GM19468 (cell line): Measurements from ENCODE around the gene IL1RAP.
"Not testable (repeated sequence)": the region's sequence is repeated elsewhere in the genome, so short reads cannot be mapped to it uniquely, and the experiment has no call there.

Experiments used
- ATAC-seq: cut with Tn5 transposase; IDR thresholded peaks from one replicate; pipeline ENCODE4 v1.9.1; 2021; ENCODE audit warnings: mild to moderate bottlenecking, moderate library complexity, moderate number of reproducible peaks; ENCODE audit not compliant: unreplicated experiment; ENCODE audit errors: extremely low read depth

IL1RAP gene

DNA sequence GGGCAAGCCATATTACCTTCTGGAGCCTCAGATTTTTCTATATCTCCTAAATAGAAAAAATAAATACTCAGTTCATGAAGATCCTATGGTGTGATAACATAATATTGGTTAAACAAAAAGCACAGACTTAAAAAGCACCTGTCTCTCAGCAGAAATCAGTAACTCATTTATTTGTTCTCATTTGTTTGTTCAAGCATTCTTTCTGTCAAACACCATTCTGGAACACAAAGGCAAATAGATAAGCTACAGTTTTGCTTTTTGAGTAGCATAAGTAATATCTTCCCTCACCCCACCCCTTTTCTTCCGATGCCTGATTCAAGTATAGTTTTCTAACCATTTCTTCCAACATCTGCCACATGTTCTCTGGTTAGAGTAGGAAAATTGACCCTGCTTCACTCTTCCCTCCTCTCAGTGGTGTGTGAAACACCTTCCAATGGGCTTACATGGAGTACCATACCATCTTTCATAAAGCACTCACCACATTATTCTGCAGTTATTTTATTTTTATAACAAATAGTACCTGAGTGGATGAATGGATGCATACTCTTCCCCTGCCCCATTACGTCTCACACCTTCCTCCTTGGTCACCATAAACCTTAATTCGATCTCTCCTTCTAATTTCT is 8.4 kb upstream of the IL1RAP start:
- ATAC-seq: no peak

DNA sequence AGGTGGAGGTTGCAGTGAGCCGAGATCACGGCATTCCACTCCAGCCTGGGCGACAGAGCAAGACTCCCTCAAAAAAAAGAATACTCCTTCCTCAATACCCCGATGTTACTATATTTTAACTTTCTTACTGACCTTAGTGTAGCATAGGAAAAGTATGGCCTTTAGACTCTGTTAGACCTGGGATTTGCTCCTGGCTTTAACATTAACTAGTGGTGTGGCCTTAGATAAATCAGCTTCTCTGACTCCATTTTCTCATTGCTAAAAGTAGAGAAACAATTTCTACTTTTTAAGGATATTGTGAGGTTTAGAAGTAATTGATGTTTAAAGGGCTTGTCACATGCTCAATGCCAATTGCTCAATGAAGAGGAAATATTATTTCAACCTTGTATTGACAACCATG is 7.6 kb upstream of the IL1RAP start:
- ATAC-seq: no peak

DNA sequence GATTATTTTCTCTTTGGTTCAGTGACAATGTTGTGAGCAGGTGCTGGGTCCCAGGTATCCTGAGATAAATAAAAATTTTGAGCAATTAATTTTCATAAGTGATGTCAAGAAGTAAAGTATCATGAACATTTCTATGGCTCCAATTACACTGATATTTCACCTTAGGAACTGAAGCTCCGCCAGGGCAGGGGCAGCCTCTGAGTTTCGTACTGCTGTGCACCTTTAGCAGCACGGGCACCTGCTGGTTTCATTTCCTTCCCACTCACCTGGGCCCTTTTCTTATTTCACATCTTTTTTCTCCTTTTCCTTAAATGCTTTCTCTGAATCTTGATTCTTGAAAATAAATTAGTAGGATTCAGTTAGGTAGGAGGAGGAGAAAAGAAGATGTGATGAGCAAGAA is 1.2 kb upstream of the IL1RAP start:
- ATAC-seq: no peak

DNA sequence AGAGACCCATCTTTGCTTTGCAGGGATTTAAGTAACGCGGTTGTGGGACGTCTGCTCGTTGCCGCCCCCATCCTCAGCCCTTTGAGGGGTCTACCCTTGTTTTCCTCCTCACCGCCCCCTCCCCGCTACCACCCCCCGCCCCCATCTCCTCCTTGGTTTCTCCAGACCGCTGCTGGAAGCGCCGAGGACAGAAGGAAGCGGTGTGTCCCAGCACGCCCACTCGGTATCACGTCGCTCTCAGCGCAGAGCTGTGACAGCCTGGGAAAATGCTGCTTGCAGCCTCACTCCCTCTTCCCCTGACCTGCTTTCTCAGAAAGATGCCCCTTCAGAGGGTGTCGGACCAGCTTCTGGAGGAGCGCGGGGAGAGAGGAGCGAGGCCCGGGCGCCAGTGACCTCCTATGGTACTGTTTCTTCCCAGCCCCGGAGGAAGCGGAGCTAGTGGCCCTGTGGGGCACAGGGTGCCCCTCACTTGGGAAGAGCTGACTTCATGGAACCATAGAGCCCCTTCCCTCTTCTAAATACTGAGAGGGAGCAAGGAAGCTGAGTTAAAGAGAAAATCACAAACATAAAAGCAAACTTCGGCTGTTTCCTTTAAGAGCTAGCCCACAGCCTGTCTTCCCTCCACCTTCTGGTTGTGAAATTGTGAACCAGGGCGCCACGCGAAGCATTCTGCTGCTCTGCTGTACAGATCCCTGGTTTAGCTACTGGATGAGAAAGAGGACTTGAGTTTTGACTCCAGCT is 698 bp downstream of the IL1RAP start:
- no peak for ATAC-seq

DNA sequence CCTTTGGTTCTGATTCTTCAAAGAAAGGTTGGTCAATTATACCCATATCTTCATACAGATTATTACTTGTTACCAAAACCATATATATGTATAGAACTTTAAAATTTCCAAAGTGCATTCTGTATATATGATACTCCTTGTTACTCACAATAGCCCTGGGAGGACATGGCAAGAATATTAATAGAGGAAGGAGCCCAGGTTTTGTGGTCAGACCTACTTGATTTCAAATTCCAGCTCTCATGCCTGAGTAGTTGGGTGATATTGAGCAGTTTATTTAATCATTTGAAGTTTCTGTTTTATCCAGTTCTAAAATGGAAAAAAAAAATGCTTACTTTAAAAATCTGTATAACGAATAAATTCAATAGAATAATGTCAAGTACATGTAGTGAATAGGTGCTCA is 2.5 kb downstream of the IL1RAP start:
- ATAC-seq: no peak

DNA sequence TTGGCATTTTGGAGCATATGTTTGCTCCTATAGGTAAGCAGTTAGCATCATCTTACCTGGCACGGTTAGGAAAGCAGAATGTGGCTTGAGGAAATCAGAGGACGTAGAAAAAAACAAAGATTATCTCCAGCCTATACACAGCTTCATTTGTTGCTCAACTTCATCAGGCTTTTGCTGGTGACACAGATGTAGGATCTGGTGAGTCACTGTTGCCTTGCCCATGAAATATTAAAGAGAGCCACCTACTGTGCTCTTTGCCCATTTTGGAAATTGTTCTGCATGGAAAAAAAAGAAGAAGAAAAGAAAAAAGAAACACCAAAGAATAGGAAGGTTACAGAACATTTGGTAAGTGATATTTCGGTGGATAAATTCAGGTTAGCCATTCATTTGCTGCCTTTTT is 3.8 kb downstream of the IL1RAP start:
- no peak for ATAC-seq

DNA sequence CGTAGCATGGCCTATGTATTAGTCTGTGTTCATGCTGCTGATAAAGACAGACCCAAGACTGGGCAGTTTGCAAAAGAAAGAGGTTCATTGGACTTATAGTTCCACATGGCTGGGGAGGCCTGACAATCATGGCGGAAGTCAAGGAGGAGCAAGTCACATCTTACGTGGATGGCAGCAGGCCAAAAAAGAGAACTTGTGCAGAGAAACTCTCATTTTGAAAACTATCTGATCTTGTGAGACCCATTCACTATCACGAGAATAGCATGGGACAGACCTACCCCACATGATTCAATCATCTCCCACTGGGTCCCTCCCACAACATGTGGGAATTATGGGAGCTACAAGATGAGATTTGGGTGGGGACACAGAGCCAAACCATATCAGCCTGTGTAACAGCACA is 4.6 kb downstream of the IL1RAP start:
- not testable (repeated sequence) for ATAC-seq

DNA sequence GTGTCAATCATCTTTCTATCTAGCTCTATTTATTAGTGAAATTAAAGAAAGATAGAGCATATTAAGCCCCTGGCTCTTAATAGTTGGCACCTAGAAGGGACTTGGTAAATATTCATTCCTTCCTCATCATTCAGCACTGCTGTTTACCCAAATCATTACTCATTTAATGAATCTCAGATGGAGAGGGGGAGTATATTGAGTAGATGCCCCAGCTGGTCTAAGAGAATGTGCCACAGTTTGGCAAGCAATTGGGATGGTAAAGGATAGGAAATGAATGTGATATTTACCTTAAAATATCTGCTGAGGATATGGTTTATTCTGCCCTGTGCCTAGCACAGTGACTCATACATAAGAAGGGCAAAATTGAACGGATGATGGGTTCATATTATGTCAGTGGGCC is 6.0 kb downstream of the IL1RAP start:
- no peak for ATAC-seq

DNA sequence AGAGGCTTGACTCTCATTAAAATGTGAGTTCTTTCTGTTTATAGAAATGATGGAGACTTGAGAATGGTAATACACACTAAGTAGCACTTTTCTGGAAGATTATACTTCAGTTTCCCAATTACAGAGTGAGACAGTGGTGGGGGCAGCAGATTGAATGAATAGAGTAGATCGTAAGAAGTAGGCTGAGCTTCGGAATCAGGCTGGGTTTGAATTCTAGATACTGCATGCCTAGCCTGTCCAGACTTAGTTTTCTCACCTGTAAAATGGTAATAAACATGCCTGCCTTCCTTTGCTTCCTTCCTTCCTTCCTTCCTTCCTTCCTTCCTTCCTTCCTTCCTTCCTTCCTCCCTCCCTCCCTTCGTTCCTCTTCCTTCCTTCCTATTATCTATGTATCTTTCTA is 8.1 kb downstream of the IL1RAP start:
- ATAC-seq: no peak

DNA sequence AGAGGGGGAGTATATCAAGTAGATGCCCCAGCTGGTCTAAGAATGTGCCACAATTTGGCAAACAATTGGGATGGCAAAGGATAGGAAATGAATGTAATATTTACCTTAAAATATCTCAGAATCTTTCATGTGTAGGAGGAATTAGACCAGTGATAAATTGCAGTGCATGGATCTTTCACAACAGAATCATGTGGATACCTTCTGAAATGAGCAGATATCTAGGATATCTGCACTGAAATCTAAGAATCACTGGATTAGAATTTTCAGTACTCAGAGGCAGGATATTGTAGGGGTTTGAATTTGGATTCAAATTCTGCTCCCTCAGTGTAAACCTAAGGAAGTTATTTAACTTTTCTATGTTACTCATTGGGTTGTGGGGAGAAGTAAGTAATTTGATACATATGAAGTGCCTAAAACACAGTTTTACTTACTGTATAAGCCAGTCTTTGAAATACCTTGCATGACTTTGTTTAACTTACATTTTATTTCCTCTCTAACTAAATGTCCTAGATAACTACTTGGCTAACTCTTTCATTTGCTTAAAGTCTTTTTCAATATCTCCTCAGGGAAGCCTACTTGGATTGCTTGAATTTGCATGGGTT is 8.8 kb downstream of the IL1RAP start:
- no peak for ATAC-seq

DNA sequence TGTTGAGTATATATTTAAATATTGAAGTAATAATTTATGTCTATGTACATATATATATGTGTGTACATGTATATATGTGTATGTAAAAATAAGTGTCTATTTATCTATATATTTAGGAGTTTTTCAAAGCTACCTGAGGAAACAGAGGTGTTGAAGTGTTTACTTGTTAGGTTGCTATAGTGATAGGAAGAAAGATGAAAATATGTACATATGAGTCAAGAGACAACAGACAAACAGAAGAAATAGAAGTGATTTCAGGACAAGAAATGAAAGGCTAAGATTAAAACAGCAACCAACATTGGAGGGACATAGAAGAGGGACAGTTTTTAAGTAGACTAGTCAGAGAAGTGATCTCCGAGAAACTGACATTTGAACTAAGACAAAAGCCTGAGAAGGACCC is 11.1 kb downstream of the IL1RAP start:
- no peak for ATAC-seq

DNA sequence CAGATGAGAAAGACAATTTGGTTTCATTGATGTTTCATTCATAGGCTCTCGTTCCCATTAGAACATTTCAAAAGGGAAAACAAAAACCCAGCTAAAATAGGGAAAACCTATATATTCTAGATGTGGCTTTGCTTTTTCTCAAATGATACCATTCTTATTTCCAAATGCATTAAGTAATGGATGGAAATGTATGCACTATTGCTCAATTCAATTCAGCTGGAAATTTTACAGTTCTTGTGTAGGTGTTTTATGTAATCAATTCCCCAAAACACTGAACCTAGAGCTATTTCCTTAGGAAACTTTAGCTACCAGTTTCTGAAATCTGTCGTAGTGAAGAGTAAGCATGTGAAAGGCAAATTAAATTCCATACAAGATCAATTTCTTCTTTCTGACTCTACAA is 11.7 kb downstream of the IL1RAP start:
- ATAC-seq: no peak

DNA sequence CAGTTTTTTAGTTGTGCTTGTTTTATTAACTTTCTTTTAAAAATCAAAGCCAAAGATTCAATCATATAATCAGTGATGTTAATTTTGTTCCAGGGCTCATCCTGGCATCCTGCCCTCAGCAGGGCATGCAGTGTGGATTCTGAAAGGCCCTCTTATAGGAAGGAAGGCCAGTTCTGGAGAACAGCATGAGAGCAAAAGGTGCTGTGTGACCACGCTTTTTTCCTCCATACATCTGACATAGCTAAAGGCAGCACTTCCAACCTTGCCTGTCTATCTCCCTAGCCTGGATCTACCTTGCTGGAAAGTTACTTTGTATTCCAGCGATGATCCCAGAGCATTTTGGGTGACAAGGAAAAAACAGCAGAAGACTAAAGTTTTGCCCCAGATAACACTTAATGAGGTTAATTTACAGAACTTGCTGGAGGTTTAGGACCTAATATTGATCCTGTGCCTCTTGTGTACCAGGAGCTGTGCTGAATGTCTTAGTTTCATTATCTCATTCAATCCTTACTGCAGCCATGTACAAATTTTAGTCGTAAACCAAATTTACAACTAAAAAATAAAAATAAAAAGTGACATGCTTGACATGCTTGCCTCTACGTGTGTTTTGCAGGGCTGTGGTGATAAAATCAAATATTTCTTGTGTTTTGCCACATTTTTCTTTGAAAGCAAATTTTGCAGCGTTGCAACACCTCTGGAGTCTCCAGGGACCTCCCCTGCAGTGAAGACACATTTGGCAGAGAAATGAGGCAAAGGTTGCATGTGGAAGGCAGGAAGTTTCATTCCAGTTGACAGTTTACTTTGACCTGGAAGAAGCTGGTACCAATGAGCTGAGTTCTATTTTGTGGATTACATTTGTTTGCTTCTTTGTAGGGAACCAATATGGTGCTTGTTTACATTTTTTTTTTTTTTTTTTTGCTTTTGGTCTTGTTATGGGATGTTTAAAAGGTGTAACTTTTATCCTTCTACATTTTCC is 13.2 kb downstream of the IL1RAP start:
- ATAC-seq: no peak

DNA sequence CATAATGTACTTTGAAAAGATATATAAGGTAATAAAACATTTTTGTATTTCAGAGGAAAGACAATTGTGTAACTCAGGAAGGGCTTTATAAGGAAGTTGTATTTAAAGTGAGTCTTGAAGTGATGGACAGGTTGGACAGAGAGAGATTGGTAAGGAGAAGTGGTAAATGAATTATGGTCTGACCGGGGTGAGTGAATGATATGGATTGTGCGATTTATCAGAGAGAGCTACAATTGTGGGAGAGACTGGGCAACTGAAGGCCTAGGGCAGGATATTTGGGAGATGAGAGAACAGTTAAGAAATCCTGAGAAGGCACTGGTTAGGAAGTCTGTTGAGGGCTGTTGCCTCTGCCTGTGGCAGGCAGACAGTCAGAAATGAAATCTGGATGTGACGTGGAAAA is 14.8 kb downstream of the IL1RAP start:
- no peak for ATAC-seq

DNA sequence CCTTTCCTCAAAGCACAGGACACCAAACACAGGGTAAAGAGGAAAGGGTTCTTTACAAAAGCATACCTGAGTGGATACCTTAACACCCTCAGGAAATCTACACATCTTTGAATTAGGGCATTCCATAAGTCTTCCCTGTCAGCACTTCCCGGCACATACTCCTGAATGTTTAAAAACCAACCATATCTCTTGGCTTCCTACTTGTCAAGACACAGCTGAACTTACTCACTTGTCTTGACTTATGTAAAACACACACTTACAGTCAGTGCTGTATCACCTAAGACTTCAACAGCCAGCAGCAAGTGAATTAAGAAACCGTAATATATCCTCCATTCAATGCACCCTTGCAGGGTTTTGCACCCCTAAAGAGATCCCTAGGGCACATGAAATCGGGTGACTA is 17.5 kb downstream of the IL1RAP start:
- ATAC-seq: no peak

DNA sequence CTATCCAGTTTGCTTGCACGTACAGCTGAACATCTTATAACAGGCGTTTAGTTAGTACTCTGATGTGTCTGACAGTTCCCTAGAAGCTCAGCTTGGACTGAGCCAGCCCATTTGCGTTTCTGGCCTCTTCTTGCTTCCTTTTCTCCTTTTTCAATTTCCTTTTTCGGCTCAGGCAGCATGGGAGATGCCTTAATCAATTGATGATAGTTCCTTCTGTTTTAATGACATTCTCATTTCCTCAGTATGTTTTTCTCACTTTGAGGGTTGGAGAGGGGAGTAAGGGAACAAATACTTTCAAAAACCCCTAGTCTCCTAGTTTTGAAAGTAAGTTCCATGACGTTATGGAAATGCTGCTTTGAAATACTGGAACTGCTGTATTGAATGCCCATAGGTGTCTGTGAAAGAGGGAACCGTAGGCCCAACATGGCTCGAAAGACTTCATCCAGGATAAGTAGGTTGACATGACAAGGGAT is 18.9 kb downstream of the IL1RAP start:
- no peak for ATAC-seq

DNA sequence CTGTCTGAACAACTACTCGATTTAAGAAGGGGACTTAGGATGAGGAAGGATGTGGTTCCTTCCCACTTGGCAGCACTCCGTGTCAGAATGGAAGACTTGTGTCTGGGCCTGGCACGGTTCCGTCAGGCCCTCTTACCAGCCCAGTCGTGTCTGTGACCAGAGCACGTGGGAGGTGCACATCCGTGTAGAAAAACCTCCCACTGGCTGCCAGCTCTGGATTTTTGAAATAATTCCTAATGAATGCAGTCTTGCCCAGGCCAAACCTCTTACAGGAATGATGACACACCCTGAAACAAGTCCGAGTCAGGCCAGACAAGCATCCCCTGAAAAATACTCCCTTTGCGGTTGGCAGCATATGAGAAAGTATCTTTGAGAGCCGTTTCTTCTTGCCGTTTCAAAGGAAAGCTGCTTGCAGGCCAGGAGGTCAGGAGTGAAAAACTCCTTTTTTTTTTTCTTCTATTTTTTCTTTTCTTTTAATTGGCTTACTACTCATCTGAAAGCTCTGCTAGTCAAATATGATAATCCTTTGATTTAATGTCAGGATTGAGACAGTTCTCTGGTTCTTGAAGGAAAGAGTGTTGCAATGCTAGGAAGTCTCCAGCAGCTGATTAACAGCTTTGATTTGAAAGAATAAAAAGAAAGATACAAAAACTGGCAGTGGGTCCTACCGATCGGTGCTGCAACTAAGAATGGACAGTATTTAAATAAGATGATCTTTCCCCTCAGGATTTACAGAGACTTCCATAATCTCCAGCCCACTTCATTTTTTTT is 19.8 kb downstream of the IL1RAP start:
- no peak for ATAC-seq

DNA sequence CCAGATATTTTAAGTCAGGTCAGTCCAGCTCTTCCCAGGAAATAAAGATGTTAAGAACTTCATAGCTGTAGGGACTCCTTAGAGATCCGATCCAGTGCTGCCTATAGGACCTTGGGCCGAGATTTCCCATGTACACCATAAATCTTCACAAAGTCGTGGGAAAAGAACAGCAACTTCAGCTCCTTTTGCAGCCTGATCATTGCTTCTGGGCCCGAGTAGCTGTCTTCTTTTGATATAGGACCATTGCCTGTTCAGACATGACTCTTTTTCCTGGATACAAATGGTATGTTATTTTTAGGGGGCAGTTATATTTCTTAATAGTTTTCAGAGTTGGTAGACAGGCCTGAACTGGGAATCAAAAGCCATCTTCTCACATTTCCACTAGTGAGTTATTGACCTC is 20.5 kb downstream of the IL1RAP start:
- no peak for ATAC-seq

DNA sequence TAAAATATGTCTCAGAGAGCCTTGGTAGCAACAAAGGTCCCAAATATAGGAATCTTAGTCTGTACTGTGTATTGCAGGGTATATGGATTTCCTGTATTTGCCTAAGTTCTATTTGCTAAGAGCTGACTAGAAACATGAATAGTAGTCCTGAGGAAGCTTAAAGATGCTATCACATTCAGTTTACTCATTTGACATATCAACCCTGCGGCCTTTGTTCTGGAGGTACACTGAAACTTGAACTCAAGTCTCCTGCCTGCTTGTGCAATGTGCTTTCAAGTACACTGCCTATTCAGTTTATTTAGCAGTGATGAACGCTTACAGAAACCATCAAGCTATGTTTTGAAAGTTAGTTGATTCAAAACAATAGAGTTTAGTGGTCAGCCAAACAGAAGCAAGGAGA is 21.1 kb downstream of the IL1RAP start:
- ATAC-seq: no peak

DNA sequence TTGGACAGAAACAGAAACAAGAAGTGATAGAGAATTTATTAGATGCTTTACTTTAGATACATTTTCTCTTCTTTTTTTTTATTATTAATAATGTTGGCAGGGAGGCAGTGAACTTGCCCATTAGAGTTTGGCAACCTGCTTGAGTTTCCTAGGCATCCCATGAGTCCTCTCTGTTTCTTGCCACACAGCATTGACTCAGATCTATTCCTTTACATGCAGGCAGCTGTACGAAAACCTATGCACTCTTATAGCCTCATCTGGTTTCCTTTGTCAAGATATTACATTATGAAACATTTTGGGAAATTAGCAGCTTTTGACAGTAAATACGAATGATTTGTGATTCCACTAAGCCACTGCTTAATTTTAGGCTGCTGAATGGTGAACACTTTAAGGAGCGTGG is 23.3 kb downstream of the IL1RAP start:
- ATAC-seq: no peak
